T-cell (primary cell): ENCODE measurements around the gene HEPHL1. TPM values are rescaled to one million over a fixed set of nuclear protein-coding genes. Genes with fewer than 3 reads are reported as not detected.

Source experiments
- total RNA-seq, 35 experiments: library from RNA in 6 of 35; stranded (reverse) in 6 of 35; fragments of 120-200 nt in 1 of 35; gene quantifications; one replicate each; pipeline versions ENCODE4 v1.2.1 to v1.2.4 and lab custom pipeline; 2013 to 2026

The HEPHL1 gene
- total RNA-seq, 5 donors from 2014 or later (not counting 1 experiment from before 2014, with no cell fraction given) = not detected

Other genes with a start within 250 kb of the HEPHL1 start
- 10 to 100 TPM; 64.1 to 71.7 (median 67.1) TPM for gene MED17, start 237.1 kb upstream of the HEPHL1 start, total RNA-seq
- gene VSTM5, start 170.7 kb upstream of the HEPHL1 start, total RNA-seq = not detected
- gene PANX1, start 107.5 kb downstream of the HEPHL1 start, total RNA-seq = 1 to 10 TPM; 7.9 to 9.8 (median 8.7) TPM